ENCODE results near the gene KANK4. TPM values are rescaled to one million over a fixed set of nuclear protein-coding genes. Genes with fewer than 3 reads are reported as not detected.

Gene KANK4
- polyA plus RNA-seq, 3 donors, result not detected

- Histone ChIP-seq H3K4me1 (ENCODE audit: control insufficient read depth in 1 of 2, insufficient read depth in 2 of 2, low read length in 2 of 2) (peaks cover 0 to 11% of the 10 kb centered on the region in 2 donors), H3K79me2 (ENCODE audit: insufficient read depth, low read length) (no peaks in the 10 kb centered on the region), H3K27ac (ENCODE audit: low read depth in 1 of 2, low read length in 2 of 2) (no peak overlapping the region), H3K4me2 (replicated peaks; ENCODE audit: extremely low read depth, low read length, poor library complexity, severe bottlenecking) (no peak overlapping the region), H3K27me3 (ENCODE audit: control insufficient read depth in 2 of 2, insufficient read depth in 2 of 2, low read length in 2 of 2) (no peaks in the 10 kb centered on the region), H2AFZ (ENCODE audit: insufficient read depth, low read depth, low read length, poor library complexity, severe bottlenecking) (no peak overlapping the region), H3K9me3 (replicated peaks in 1 of 2; ENCODE audit: control insufficient read depth in 1 of 2, insufficient read depth in 1 of 2, low read length in 2 of 2) (no peaks in the 10 kb centered on the region), H4K20me1 (ENCODE audit: insufficient read depth, low read length) (no peaks in the 10 kb centered on the region), H3K36me3 (replicated peaks in 1 of 2; ENCODE audit: control insufficient read depth in 1 of 2, insufficient read depth in 2 of 2, low read length in 2 of 2) (no peaks in the 10 kb centered on the region), H3K9ac (ENCODE audit: insufficient read depth, low read length, poor library complexity, severe bottlenecking) (no peak overlapping the region), H3K4me3 (replicated peaks in 1 of 3; ENCODE audit: low read depth in 2 of 3, low read length in 3 of 3) (no peak overlapping the region)
- H3K36me3 Mint-ChIP-seq, result no peaks in the 10 kb centered on the region
- H3K9me3 Mint-ChIP-seq, result no peaks in the 10 kb centered on the region
- H3K27ac Mint-ChIP-seq, result no peak overlapping the region
- DNase-seq, result no peak
- intact Hi-C loops (cut with micrococcal nuclease), result no loop called here
- peaks cover under 1 to 6% (median 3%) of the 10 kb centered on the region in 3 donors for H3K27me3 Mint-ChIP-seq (ENCODE audit: low read depth in 3 of 3)
- H3K4me3 Mint-ChIP-seq, result no peak overlapping the region
- 68% methylated on average over 2 of the region's 5 CpGs for WGBS (ENCODE audit: insufficient coverage)
- H3K4me1 Mint-ChIP-seq, result peaks cover 6% of the 10 kb centered on the region
- no peak for TF ChIP-seq CTCF (IDR thresholded peaks at IDR 0.05)
Measured at GRCh38 chr1:62294261-62294660, 25.0 kb downstream of the KANK4 start.

GRCh38 chr1:62288662-62289061 is 30.6 kb downstream of the KANK4 start:
- intact Hi-C loops (cut with micrococcal nuclease), result no loop called here
- no peak overlapping the region for H3K4me3 ChIP-seq (replicated peaks in 1 of 3; ENCODE audit: low read depth in 2 of 3, low read length in 3 of 3)
- H3K36me3 ChIP-seq (replicated peaks in 1 of 2; ENCODE audit: control insufficient read depth in 1 of 2, insufficient read depth in 2 of 2, low read length in 2 of 2), result no peaks in the 10 kb centered on the region
- H3K27me3 ChIP-seq (ENCODE audit: control insufficient read depth in 2 of 2, insufficient read depth in 2 of 2, low read length in 2 of 2), result no peaks in the 10 kb centered on the region
- no peak overlapping the region for H3K9ac ChIP-seq (ENCODE audit: insufficient read depth, low read length, poor library complexity, severe bottlenecking)
- TF ChIP-seq CTCF (IDR thresholded peaks at IDR 0.05), result no peak
- Mint-ChIP-seq H3K27ac (no peak overlapping the region), H3K27me3 (ENCODE audit: low read depth in 3 of 3) (peaks cover 2 to 13% (median 10%) of the 10 kb centered on the region in 3 donors), H3K4me1 (peaks cover 13% of the 10 kb centered on the region), H3K4me3 (no peak overlapping the region), H3K36me3 (no peaks in the 10 kb centered on the region), H3K9me3 (no peaks in the 10 kb centered on the region)
- no peaks in the 10 kb centered on the region for H3K9me3 ChIP-seq (replicated peaks in 1 of 2; ENCODE audit: control insufficient read depth in 1 of 2, insufficient read depth in 1 of 2, low read length in 2 of 2)
- no peak overlapping the region for H3K4me2 ChIP-seq (replicated peaks; ENCODE audit: extremely low read depth, low read length, poor library complexity, severe bottlenecking)
- WGBS (ENCODE audit: insufficient coverage), result no CpG with 5 or more reads among the region's 4 CpGs
- no peaks in the 10 kb centered on the region for H3K79me2 ChIP-seq (ENCODE audit: insufficient read depth, low read length)
- H4K20me1 ChIP-seq (ENCODE audit: insufficient read depth, low read length), result no peaks in the 10 kb centered on the region
- peaks cover 0 to 2% of the 10 kb centered on the region in 2 donors for H3K4me1 ChIP-seq (ENCODE audit: control insufficient read depth in 1 of 2, insufficient read depth in 2 of 2, low read length in 2 of 2)
- H2AFZ ChIP-seq (ENCODE audit: insufficient read depth, low read depth, low read length, poor library complexity, severe bottlenecking), result no peak overlapping the region
- no peak overlapping the region for H3K27ac ChIP-seq (ENCODE audit: low read depth in 1 of 2, low read length in 2 of 2)
- DNase-seq, result no peak
